GM10266 (cell line): ENCODE data around the gene ZNF518B.

ENCODE experiments used
- DNase-seq: peaks from one replicate; pipeline ENCODE4 v3.0.0; 2012; ENCODE audit errors: extremely low spot score
- TF ChIP-seq, protein P1 (sequence below): IDR thresholded peaks from 2 replicates; pipeline ENCODE4 v1.5.1; 2012; ENCODE audit warnings: mild to moderate bottlenecking, low read depth; ENCODE audit not compliant: control insufficient read depth, insufficient read depth; ENCODE audit errors: missing control alignments

ZNF518B gene, protein sequence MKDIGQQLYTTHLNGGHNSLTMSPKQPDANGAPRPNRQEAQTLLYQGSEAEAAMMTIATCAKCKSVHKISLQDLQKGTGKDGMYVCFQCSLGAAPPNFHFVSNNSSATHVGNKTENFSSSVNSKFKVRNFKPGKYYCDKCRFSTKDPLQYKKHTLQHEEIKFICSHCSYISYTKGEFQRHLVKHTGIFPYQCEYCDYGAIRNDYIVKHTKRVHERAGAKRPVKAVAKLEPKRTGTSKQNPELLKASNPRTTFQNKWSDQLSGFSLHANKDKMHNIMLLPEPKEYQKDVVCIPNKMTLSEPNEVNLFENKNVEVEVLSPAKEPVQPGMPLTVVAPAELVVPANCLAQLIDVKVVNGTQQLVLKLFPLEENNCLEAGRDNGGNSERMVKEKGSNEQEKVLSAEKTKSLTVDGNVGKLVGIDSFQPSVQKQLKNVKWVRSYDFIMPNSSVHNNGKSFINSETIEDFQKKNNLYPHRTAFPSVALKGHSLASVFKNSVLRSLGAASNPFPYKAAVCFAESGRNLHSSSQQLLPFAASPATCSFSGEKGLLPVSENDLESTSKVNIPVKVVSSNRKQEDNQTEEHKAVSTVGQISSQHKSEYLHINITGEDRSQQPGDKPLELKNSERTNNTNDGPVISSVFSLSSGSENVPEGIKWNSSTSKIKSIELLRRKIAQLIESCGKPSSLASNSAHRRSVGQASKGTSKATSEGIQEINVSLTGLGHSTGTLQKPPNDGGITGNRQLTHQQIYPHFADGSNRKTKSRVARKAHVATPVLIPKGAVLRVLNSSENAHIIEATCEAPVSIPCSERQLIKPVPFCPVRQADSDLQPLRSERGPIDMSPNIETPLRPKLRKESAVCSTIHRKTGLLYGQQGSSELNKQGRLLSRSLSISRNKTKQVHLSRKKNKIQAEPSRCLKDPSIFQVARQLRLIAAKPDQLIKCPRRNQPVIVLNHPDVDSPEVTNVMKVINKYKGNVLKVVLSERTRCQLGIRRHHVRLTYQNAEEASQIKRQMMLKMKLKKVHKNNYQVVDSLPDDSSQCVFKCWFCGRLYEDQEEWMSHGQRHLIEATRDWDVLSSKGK

DNA sequence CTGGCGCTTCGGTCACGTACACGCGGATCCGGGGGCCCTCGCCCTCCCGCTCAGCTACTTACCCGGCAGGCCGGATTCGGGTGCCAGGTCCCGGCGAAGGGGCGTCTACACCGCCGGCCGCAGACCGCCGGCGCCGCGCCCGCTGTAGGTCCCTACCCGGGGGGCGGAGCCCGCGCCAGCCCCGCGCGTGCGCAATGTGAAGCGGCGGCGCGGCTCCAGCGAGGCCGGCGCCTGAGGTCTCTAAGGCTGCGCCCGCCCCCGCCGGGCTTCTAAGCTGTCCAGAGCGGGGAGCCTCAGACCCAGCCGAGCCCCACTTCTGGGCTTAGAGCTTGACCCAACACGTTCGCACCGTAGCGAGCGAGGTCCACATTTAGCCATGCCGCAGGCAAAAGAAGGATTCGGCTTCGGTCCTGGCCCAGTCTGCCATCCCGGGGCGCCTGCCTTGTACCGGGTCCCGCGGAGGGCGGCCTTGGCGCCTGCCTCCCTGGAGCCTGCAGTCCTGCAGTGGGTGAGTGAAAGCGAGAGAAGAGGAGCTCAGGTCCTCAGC lies at the start of gene ZNF518B:
TSS of gene ZNF518B (minus strand) at position 172 of the 547 bp plus-strand sequence. CDS start 11,098 bp downstream, outside the sequence.
- peak; percentile 95 for DNase-seq
- TF ChIP-seq, protein P1, sequence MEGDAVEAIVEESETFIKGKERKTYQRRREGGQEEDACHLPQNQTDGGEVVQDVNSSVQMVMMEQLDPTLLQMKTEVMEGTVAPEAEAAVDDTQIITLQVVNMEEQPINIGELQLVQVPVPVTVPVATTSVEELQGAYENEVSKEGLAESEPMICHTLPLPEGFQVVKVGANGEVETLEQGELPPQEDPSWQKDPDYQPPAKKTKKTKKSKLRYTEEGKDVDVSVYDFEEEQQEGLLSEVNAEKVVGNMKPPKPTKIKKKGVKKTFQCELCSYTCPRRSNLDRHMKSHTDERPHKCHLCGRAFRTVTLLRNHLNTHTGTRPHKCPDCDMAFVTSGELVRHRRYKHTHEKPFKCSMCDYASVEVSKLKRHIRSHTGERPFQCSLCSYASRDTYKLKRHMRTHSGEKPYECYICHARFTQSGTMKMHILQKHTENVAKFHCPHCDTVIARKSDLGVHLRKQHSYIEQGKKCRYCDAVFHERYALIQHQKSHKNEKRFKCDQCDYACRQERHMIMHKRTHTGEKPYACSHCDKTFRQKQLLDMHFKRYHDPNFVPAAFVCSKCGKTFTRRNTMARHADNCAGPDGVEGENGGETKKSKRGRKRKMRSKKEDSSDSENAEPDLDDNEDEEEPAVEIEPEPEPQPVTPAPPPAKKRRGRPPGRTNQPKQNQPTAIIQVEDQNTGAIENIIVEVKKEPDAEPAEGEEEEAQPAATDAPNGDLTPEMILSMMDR: no peak

DNA sequence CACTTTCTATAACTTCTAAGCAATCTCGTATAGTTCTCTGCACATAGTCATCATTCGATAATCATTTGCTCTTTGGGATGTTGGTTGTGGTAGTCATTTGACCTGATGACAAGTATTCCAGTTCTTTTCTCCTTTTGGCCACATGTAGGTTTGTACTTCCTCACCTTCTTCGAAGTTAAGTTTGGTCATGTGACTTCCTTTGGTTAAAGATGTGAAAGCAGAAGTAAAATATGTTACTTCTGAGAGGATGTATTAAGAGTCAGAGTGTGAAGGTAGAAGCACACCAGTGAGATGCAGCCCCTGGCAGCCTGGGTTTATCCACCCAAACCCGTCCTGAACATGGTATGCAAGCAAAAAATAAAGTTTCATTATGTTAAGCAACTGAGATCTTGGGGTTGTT lies 48.9 kb upstream of the ZNF518B start:
- no peak for DNase-seq
- TF ChIP-seq, protein P1: no peak

DNA sequence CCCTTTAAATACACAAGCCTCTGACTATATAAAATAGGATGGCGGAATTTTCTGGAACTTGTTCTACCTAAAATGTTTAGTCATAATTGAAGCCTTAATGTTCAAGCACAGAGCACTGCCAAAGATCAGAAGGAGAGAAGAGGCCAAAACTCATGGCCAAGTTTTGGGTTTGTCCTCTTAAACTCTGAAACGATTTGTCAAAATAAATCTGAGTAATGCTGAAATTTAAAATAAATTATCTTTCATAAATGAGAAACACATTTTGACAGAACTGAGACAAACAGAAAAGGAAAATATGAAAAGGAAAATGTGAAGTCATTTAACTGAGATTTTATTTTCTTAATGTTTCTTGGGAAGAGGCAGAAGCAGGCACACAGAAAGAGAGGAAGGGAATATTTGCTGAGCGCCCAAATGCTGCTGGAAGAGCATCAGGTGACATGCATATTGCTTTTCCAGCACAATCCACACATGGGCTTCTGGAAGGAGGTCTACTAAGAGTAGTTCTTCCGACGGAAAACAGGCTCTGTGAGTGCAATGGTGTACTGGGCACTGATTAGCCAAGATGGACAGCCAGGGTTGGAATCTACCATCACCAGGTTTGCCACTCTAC lies 47.4 kb upstream of the ZNF518B start:
- TF ChIP-seq, protein P1: no peak
- no peak for DNase-seq

DNA sequence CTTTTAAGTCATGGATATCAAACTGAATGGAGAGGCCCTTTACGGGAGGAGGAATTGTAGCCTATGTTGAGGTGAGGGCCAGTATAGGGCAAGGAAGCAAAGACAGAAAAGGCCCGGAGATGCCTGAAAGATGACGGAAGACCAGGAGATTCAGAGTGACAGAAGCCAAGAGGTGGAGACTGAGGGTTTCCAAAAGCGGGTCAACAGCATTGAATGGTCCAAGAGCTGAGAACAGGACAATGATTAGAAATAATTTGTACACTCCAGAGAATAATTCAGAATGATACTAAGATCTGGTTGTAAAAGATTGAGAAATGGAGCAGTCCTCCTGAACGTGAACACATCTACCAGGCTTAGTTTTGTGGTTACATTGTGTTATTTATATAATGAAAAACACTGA lies 45.5 kb upstream of the ZNF518B start:
- DNase-seq: no peak

DNA sequence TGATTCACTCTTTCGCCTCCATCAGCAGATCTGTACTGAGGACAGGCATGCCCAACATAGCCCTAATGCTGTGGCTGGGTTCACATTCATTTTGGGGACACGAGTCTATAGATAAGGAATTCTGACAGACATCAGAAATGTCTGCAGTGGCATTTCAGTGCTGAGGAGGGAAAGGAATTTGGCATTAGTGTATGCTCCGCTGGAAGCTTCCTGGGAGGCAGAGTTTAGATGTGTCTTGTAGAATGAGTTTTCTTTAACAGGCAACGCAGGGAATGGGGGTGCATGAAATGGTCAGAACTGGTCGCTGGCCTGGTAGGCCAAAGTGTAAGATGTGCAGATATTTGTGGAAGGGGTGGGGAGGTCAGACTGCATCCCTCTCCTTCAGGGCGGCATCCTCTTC lies 43.5 kb upstream of the ZNF518B start:
- no peak for DNase-seq

More for the DNA sequence above, 45.5 kb upstream of the ZNF518B start:
- TF ChIP-seq, protein P1: no peak

DNA sequence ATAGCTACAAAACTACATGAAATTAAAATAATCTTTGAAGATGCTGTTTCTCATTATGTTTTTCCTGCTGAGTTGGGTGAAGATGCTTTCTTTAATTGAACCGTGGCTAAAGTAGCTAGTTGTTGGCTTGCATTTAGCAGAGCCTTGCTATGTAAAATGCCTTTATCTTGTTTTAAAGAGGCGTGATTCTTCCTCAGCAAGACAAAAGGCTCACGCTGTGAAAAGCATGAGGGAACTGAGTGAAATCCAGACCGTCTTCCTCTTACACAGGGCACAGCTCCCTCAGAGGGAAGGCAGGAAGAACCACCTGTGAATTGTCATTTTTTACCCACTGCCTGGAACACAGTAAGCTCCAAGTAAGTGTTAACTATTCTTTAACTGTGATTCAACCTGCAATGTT lies 39.0 kb upstream of the ZNF518B start:
- TF ChIP-seq, protein P1: no peak
- no peak for DNase-seq

More for the DNA sequence above, 43.5 kb upstream of the ZNF518B start:
- TF ChIP-seq, protein P1: no peak
